ENCODE data around the gene SYT17.

Gene SYT17

GRCh38 chr16:19223235-19224170, 55.5 kb downstream of the SYT17 start:
- DNase-seq = no peak

DNA sequence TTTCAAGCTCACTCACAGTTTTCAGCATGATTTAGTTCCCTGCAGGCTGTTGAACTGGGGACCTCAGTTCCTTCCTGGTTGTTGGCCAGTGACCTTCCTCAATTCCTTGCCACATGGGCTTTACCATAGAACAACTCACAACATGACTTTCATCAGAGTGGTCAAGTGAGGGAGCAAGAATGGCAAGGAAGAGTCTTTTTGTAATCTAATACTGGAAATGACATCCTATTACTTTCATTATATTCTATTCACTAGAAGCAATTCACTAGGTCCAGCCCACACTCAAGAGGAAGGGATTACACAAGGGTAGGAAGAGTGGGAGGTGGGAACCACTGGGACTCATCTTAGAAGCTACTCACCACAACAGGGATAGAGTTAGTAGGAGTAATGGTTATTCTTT, 57.6 kb downstream of the SYT17 start:
- DNase-seq = no peak

GRCh38 chr16:19227643-19228042, 59.6 kb downstream of the SYT17 start:
- DNase-seq = no peak

GRCh38 chr16:19228052-19228451, 60.0 kb downstream of the SYT17 start:
- DNase-seq = no peak

- DNase-seq = no peak
These were observed 60.5 kb downstream of the SYT17 start for GRCh38 chr16:19228575-19228974.

GRCh38 chr16:19230575-19230974, 62.5 kb downstream of the SYT17 start:
- no peak for DNase-seq

DNA sequence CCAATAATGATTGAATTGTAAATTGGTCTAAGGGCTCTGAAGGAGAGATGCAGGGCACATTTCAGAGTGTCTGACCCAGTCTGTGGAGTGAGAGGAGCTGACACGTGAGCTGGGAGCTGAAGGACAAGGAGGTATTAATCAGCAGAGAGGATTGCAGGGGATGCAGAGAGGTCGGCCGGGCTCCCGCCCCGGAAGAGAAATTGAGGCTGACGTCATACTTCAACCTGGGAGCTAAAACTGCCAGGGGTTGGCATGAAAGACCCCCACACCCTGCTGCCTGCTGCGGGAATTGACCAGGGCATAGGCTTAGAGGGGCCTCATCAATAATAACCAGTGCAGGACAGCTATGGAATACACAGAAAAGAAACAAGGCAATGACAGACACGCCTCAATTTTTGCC, 63.8 kb downstream of the SYT17 start:
- DNase-seq = no peak

- no peak for DNase-seq
These were observed 64.9 kb downstream of the SYT17 start for GRCh38 chr16:19232988-19233387.

DNA sequence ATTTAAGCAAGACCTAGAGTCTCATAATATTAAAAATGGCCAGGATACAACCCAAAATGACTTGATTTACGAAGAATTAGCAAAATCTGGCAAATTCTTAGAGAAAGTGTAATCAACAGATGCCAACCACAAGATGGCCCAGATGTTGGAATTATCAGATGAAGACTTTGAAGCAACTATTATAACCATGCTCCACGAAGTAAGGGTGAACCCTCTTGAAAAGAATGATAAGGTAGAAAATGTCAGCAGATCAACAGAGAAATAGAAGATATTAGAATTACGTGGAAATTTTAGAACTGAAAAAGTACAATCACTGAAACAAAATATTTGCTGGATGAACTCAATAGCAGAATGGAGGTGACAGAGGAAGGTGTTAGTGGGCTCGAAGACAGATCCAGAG, 67.4 kb downstream of the SYT17 start:
- DNase-seq = no peak

DNA sequence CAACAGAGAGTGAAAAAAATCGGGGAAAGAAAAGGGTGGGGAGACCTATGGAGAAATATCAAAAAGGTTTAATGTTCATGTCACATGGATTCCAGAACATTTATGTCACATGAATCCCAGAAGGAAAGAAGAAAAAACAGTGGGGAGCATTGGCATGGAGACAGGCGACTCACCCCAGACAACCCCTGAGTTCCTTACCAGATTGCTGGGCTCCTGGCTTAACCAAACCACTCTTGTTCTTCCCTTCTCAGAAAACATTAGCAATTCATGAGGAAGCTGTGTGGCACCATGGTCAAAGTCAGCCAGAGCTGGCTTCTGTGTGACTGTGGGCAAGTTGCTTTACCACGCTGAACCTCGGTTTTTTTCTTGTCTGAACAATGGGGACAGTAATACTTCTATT, 67.8 kb downstream of the SYT17 start:
- DNase-seq = no peak

DNA sequence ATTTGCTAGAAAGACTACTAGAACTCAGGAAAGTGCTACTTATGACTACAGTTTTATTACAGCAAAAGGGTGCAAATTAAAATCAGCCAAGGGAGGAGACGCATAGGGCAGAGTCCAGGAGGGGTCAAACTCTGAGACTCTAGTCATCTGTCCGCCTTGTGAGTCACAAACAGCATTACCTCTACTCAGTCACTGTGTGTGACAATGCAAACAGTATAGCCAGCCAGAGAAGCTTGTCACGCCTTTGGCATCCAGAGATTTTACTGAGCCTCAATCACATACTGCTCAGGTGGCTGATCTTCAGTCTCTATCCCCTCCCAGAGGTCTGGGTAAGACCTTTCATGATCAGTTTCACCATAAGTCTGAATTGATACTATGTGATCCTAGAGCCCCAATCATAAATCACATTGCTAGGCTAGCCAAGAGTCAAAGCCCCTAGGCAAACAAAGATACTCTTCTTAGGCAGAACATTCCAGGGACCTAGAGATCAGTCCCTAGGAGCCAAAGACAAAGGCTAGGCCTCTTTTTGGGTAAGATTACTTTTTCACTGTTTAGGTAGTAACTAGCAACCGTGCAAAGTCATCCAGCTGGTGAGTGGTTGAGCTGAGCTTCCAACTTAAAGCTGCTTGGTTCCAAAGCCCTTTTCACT, 68.6 kb downstream of the SYT17 start:
- DNase-seq = no peak

DNA sequence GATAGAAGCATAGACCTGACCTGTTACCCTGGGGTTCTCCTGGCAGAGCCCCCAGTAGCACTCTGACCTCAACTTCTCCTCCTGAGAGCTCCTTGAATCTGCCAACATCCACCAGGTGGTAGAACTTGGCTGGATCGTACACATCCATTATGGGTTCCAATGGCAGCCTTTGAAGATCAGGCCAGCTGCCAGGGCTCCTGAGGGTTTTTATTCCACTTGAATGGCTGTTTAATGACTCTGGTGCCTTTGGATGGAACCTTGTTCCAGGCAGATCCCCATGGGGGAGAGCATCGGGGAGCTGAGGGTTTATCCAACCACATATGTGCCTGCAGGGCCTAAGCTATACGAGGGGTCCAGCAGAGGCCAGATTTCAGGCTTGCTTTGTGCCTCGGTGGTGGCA, 70.4 kb downstream of the SYT17 start:
- no peak for DNase-seq

DNA sequence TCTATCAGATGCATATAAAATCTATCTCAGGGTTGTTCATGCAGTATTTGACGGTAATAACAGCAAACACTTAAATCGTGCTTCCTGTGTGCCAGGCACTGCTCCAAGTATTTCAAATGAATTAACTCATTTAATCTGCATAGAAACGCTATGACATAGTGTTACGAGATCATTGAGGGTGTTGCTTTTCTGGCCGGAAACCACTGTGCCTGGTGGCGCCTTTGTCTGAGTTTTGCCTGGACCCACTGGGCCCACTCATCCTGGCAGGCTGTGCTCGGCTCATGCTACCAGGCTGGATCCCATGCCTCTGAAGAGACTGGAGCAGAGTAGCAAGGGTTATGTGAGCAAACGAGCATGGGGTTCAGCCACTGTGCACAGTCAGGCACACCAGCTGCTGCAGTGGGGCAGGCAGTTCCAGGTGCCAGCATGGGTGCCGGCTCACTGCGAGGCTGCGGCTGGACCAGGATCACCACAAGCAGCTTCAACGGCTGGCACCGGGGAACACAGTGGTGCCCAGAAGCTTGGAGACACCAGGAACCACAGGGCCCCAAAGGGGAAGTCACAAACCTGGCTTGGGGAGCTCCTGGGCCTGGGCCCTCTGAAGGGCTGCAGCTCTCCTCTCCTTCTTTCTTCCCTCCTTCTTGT, 71.6 kb downstream of the SYT17 start:
- no peak for DNase-seq

DNA sequence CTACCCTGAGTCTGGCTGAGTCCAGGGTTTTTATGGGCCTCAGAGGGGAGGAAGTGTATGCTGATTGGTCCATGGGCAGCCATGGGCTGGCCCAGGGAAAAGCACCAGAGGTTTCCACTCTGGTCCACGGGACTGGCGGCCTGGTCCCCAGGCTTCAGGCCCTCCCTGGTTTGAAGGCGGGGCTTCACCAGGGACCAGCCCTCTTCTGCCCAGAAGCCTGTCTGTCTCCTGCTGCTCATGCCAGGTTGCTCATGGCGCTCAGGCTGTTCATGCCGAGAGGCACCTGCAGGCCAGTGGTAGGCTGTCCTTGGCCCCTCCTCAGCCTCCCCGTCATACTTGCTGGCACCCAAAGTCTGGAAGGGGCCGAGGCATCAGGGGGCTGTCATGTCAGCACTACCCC, 72.5 kb downstream of the SYT17 start:
- DNase-seq = no peak

DNA sequence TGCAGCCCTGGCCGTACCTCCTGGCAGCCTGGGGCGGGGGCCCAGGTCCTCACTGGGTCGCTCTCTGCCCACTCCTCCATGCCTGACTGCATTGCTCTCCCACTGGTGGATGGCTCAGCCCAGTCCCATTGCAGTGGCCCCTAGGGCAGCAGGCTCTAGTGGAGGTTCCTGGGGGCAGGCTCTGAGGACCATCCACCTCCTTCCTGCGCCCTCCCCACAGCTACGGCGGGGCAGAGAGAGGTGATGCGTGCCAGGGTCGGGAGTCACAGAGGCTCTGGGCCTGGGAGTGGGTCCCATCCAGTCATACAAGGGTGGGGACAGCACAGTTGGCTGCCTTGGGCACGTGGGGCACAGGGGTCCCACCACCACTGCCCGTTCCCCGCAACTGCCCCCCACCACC, 73.5 kb downstream of the SYT17 start:
- no peak for DNase-seq

DNA sequence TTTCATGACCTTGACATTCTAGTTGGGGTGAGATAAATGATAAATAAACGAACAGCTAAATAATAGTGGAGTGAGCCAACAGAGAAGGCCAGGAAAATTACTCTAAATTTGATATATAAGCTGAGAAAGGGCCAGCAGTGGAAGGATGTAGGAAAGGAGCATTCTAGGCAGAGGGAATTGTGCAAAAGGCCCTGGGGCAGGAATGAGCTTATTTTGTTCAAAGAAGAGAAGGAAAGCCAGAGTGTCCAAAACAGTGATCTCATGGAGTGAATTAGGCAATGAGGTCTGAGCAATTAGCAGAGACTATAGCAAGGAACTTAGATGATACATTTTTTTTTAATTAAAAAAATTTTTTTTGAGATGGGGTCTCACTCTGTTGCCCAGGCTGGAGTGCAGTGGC, 74.1 kb downstream of the SYT17 start:
- no peak for DNase-seq

DNA sequence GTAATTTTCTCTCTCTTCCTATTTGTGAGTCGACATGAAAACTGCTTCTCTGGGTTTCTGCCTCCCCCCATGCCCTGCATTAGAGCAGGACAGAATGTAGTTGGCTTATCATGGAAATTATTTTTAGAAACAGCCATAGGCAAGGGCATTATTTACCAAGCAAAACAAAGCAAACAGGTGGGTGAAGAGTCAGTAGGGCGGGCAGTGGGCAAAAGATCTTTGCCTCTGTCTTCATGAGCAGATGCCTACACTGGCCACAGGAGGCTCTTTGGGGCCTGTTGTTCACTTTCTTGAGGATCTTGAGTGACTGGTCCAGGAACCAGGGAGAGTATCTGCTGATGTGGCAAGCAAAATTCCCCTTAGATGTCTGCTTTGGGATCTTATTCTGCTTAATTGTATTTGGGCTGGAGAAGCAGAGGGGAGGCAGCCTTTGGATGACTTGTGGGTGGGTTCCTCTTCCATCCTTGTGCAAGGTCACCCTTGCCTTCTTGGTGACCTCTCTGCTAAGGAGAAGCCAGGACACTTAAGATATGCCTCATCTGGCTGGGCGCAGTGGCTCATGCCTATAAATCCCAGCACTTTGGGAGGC, 75.0 kb downstream of the SYT17 start:
- no peak for DNase-seq

GRCh38 chr16:19245326-19245925, 77.4 kb downstream of the SYT17 start:
- DNase-seq = no peak

- DNase-seq = no peak
These were observed 84.9 kb downstream of the SYT17 start for GRCh38 chr16:19252904-19253303.

- no peak for DNase-seq
These were observed 86.6 kb downstream of the SYT17 start for GRCh38 chr16:19254611-19255010.

DNA sequence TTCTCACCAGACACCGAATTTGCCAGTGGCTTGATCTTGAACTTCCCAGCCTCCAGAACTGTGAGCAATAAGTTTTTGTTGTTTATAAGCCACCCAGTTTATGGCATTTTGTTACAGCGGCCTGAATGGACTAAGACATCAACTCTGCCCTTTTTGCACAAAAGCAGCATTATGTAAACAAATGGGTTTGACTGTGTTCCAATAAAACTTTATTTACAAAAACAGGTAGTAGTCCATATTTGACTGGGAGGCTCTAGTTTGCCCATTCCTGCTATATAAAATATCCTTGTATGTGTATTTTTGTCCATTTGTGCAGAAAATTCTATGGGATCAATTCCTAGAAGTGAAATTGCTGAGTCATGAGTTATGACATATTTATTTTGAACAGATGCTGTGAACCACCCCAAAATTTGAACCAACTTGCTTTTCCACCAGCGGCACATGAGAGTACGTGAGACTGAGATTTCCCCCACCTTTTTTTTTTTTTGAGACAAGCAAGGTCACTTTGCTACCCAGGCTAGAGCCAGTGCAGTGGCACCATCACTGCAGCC, 96.2 kb downstream of the SYT17 start:
- no peak for DNase-seq

GRCh38 chr16:19265380-19265930, 97.4 kb downstream of the SYT17 start:
- no peak for DNase-seq

Data from activated CD4-positive, alpha-beta T cell treated with anti-CD3 and anti-CD28 coated beads, Interleukin-2, amount 50 U/mL, for 4 hours (primary cell).